GM12865 (cell line): Measurements from ENCODE around the gene ZBTB49.

Source experiments
- DNase-seq: peaks from one replicate; pipeline ENCODE4 v3.0.0; 2010; ENCODE audit warnings: low read depth
- H3K4me3 ChIP-seq: 2 replicates; pipeline ENCODE4 v1.5.1; 2011; ENCODE audit warnings: mild to moderate bottlenecking, low read depth, low read length, control low read depth
- TF ChIP-seq, protein P1 (sequence below): IDR thresholded peaks from 2 replicates; pipeline ENCODE4 v1.5.1; 2011; ENCODE audit warnings: low read length, control low read depth, low read depth, inconsistent platforms; ENCODE audit not compliant: insufficient read depth; ENCODE audit errors: missing control alignments

Gene ZBTB49

DNA sequence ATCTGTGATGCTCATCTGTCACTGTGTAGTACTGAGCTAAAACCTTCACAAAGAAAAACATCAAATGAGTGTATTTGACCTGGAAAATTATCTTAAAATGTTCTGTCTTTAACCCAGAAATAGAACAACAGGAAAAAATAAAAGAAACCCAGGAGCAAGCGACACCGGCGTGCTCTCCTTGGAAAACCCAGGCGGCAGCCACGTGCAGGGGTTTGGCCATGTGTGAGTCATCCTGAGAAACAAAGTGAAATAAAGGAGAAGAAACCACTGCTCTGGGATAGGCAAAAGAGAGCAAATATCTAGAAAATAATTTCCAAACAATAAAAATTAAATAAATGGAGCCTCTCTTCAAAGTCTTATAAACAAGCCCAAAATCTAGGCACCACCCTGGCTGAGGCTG, 22.1 kb upstream of the ZBTB49 start:
- no peak for DNase-seq
- no peak overlapping the region for H3K4me3 ChIP-seq
- TF ChIP-seq, protein P1, sequence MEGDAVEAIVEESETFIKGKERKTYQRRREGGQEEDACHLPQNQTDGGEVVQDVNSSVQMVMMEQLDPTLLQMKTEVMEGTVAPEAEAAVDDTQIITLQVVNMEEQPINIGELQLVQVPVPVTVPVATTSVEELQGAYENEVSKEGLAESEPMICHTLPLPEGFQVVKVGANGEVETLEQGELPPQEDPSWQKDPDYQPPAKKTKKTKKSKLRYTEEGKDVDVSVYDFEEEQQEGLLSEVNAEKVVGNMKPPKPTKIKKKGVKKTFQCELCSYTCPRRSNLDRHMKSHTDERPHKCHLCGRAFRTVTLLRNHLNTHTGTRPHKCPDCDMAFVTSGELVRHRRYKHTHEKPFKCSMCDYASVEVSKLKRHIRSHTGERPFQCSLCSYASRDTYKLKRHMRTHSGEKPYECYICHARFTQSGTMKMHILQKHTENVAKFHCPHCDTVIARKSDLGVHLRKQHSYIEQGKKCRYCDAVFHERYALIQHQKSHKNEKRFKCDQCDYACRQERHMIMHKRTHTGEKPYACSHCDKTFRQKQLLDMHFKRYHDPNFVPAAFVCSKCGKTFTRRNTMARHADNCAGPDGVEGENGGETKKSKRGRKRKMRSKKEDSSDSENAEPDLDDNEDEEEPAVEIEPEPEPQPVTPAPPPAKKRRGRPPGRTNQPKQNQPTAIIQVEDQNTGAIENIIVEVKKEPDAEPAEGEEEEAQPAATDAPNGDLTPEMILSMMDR: no peak

DNA sequence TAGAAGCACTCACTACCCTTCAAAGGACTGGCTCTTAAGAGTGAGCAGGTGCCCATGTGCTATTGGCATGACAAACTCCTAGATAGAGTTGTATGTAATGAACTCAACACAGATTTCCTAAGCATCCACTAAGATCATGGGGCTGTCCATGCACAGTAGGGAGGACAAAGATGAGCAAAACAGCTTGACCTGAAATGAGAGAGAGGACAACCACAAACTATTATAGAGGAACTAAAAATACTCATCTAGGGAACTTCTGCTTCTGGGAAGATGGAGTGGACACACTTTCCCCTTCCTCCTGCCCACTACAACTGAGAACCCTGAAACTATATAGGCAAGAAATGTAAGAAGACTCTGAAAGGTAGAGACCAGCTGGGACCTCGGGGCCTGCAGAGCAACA, 21.3 kb upstream of the ZBTB49 start:
- TF ChIP-seq, protein P1: no peak
- no peak overlapping the region for H3K4me3 ChIP-seq
- no peak for DNase-seq

DNA sequence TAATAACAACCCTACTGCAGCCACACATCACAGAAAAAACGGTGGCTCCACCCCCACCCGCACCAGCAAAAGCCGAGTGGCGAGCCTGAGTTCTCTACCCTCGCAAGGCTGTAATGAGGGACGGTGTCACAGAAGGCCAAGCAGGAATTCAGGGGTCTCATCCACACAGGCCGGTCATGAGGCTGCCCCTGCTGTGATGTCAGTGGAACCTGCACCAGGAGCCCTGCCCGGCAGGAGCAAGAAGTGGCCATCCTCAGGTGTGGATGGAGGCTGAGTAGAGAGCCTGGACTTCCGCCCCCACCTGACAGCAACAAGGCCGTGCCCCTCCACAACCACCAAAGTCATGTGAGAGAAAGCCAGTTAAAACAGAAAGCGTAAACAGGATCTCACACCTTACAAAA, 20.7 kb upstream of the ZBTB49 start:
- TF ChIP-seq, protein P1: no peak
- no peak overlapping the region for H3K4me3 ChIP-seq
- DNase-seq: no peak

DNA sequence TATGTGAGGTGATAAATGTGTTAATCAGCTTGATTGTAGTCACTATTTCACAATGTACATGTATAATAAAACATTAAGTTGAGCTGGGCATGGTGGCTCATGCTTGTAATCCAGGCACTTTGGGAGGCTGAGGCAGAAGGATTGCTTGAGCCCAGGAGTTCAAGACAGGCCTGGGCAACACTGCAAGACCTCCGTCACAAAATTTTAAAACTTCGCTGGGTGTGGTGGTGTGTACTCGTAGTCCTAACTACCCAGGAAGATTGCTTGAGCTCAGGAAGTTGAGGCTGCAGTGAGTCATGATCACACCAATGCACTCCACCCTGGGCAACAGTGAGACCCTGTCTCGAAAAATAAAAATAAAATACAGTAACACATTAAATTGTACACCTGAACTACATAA, 20.2 kb upstream of the ZBTB49 start:
- no peak overlapping the region for H3K4me3 ChIP-seq
- DNase-seq: no peak
- TF ChIP-seq, protein P1: no peak

DNA sequence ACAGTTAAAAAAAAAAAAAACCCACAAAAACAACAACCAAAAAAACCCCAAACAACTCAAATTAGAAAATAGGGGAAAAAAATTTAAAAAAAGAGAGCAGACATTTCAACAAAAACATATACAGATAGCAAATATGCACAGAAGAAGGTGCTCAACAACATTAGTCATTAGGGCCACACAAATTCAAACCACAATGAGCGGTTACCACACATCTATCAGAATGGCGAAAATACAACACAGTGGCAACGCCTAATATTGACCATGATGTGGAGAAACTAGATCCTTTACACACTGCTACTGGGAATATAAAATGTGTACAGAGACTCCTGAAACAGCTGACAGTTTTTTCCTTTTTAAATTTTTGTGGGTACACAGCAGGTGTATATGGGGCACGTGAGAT, 19.5 kb upstream of the ZBTB49 start:
- TF ChIP-seq, protein P1: no peak
- no peak overlapping the region for H3K4me3 ChIP-seq
- no peak for DNase-seq

DNA sequence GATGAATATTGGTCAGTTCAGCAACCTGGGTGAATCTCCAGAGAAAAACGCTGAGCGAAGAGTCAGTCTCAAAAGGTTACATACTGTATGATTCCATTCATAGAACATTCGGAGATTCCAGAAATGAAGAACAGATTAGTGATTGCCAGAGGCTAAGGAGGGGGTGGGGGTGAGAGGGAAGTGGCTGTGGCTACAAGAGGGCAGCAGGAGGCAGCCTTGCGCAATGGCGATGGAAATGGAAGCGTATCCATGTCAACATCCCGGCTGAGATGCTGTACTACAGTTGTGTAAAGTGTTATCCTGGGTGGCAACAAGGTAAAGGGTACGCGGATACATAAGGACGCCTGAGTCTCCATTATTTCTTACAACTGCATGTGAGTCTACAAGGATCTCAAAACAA, 18.1 kb upstream of the ZBTB49 start:
- no peak overlapping the region for H3K4me3 ChIP-seq
- DNase-seq: no peak
- TF ChIP-seq, protein P1: no peak

DNA sequence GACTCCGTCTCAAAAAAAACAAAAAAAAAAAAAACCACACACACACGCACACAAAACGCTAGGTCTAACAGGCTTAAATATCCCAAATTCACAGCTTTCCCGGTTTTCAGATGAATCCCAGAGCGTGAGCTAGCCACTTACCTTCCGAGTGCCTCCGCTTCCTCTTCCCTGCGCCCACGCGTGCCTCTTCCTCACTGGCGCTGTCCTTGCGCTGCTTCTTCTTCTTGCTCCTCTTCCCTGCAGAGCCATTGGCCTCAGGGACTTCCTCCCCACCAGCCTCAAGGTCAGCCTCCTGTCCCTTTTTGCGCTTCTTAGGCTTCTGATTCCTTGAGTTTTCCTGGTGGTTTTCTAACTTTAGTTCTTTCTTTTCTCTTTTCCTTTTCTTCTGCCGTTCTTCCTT, 15.8 kb upstream of the ZBTB49 start:
- DNase-seq: no peak
- H3K4me3 ChIP-seq: no peak overlapping the region
- TF ChIP-seq, protein P1: no peak
